Fibroblast of skin of left biceps (primary cell): ENCODE measurements around the gene TMEM139.

Experiments used
- DNase-seq, 2 experiments: peaks; one replicate each; pipeline ENCODE4 v3.0.0-alpha.2; 2013; ENCODE audit warnings: low read depth in 2 of 2

The TMEM139 gene

DNA sequence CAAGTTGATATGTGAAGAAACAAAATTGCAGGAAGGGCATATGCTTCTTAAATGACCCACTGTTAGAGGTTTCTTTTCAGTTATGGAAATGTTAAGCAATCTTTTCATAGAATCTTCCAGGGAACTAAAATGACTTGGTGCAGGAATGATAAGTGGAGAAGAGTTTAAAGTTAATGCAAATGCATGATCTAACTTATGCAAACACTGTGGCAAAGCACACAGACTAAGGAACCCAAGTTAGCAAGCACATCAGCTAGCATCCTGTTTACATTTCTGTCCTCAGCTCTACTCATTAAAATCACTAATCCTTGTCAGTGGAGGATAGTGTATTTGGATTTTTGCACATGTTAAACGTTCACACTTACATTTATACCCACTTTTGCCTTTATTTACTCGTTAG, 40.5 kb downstream of the TMEM139 start:
- no peak for DNase-seq

GRCh38 chr7:143327903-143328302, 43.1 kb downstream of the TMEM139 start:
- DNase-seq = no peak

DNA sequence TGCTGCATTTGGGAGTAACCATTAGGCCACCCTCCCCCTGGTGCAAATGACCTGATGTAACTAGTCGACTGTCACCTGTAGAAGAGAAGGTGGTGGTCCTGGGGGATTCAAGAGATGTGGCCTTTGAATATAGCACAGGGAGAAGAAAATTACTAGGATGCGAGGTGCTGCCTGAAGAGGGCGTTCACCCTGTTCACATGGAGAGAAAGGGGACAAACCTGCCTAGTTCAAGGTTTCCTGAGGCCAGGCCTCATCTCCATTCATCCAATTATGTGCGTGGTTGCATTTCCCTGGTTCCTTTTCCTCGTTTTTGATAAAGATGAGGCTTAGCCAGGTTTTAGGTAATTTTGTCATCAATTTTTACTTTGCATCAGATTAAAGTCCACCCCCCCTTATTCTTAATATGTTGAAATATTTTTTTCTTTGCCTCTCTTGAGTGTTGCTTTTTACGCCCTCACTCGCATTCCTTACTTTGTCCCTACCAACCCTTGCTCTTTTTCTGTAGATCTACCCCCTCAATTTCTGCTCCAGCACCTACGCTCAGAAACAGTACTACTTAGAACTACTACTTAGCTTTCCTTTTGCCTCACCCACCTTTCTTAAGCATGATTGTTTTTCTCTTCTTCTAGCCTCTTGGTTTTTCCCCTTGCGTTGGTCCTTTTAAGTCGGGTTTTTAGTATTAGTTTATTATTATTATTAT, 44.9 kb downstream of the TMEM139 start:
- no peak for DNase-seq

DNA sequence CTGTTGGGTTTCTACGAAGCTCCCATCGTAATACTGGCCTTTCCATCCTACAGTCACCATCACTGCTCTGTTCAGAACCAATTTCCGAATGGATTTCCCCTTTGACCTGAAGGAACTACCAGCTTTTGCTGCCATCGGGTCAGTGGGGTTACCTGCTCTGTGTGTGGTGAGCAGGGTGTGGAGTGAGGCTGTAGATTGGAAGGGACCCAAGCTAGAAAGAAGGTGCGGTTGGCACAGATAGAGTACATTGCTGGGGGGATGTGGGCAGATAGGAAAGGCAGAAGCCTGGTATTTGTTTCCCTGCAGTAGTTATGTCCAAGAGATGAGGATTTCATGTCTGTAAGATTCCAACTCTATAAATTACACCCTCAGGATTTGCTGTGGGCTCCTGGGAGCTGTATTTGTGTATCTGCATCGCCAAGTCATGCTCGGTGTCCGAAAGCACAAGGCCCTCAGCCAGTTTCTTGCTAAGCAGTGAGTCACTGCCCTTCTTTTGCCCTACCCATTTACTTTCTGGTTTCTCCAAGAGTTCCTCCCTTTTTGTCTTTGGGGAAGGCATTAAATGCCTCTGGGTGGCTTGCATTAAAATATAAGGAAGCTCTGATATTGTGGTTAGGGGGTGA, 46.5 kb downstream of the TMEM139 start:
- DNase-seq = peak; percentile 30 to 39

- no peak for DNase-seq
Measured at GRCh38 chr7:143334244-143334643, 49.5 kb downstream of the TMEM139 start.

- DNase-seq = no peak
Measured at GRCh38 chr7:143337216-143337615, 52.5 kb downstream of the TMEM139 start.
